BLaER1 treated with 17β-estradiol and CSF1 and Interleukin-3, amounts not matched to agents 10 nM and 100 nM (cell line): ENCODE data around the gene CEP164.
A peak's percentile ranks its signal among the peaks of the same experiment; 100 is the strongest.

ENCODE experiments used
- H3K27ac ChIP-seq, 11 experiments: shearing (Covaris generic); formaldehyde crosslinking; 2 replicates each; pipeline ENCODE4 v1.8.1; 2022
- H3K27me3 ChIP-seq, 11 experiments: shearing (Covaris generic); formaldehyde crosslinking; 2 replicates each; pipeline ENCODE4 v1.8.1; 2022
- H3K36me3 ChIP-seq, 11 experiments: shearing (Covaris generic); formaldehyde crosslinking; 2 replicates each; pipeline ENCODE4 v1.8.1; 2022
- H3K4me1 ChIP-seq, 10 experiments: shearing (Covaris generic); formaldehyde crosslinking; 2 replicates each; pipeline ENCODE4 v1.8.1; 2022
- H3K4me2 ChIP-seq, 11 experiments: shearing (Covaris generic); formaldehyde crosslinking; 2 replicates each; pipeline ENCODE4 v1.8.1; 2022
- H3K4me3 ChIP-seq, 10 experiments: shearing (Covaris generic); formaldehyde crosslinking; 2 replicates each; pipeline ENCODE4 v1.8.1; 2022
- H3K9ac ChIP-seq, 11 experiments: shearing (Covaris generic); formaldehyde crosslinking; 2 replicates each; pipeline ENCODE4 v1.8.1; 2022
- H3K9me3 ChIP-seq, 11 experiments: shearing (Covaris generic); formaldehyde crosslinking; replicated peaks in 1 of 11; 2 replicates each; pipeline ENCODE4 v1.8.1; 2022
- H4K20me1 ChIP-seq, 11 experiments: shearing (Covaris generic); formaldehyde crosslinking; 2 replicates each; pipeline ENCODE4 v1.8.1; 2022
- Cebpa-rat ChIP-seq, 11 experiments: shearing (Covaris generic); IDR thresholded peaks; 2 replicates each; pipeline ENCODE4 v1.8.1; 2022

Gene CEP164

DNA sequence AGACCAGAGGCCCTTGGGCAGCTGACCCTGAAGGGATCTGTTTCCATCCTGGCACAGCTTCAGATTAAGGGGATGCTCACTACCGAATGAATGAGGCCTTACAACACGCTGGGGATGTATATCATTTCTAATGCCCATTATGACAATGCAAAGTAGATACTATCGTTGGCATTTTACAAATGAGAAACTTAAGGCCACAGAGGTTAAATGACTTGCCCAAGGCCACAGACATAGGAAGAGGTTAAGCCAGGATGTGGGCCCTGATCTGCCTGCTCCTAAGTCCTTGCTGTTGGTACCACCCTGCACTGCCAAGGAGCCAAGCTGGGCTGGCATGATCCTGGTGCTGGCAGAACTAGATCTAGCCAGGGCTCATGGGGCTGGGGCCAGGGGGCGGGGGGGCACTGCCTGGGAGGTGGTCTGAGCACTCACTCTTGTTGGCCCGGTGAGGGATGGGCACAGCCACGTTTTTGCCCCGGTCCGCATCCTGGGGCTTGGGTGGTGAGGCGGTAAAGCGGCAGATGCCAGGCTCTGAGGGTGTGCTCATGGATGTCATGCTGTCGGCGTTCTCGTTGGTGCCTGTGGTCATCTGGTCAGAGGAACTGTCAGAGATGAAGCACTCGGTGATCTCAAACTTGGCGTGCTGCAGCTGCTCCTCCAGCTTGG lies 102.8 kb downstream of the CEP164 start:
- Histone ChIP-seq H3K4me2 (peak overlapping the region in 8 of 11 experiments; percentile 38 to 72 (median 62); a peak in 12 of 22 replicates), H3K4me1 (peaks cover 0 to 22% (median 15%) of the 10 kb centered on the region in 10 experiments; a peak in 17 of 20 replicates), H3K4me3 (no peak overlapping the region), H3K9ac (no peak overlapping the region), H3K27ac (no peak overlapping the region), H3K9me3 (no peaks in the 10 kb centered on the region), H3K36me3 (no peaks in the 10 kb centered on the region), H4K20me1 (peaks cover 0 to 10% (median 0%) of the 10 kb centered on the region in 11 experiments; a peak in 4 of 22 replicates), H3K27me3 (no peaks in the 10 kb centered on the region)
- no peak for TF ChIP-seq Cebpa-rat (IDR thresholded peaks at IDR 0.05)

DNA sequence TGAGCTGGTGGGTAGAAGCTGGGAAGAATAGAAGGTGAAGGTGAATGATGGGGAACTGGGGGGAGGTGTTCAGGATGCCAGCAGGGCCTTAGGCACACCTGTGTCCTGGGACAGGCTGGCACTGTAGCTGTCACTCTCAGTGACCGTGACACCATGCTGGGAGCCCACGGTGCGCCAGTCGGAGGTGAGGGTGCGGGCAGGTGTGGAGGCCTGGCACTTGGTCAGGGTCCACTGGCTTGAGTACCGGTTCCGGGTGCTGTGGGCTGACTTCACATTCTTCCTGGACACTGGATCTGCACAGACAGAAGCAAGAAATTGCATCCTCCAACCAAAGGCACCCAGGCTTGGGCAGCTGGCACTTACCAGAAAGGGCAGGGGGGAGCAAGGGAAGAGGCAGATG lies 103.8 kb downstream of the CEP164 start:
- Histone ChIP-seq H3K9me3 (no peaks in the 10 kb centered on the region), H3K4me3 (no peak overlapping the region), H3K36me3 (no peaks in the 10 kb centered on the region), H4K20me1 (peaks cover 0 to 10% (median 0%) of the 10 kb centered on the region in 11 experiments; a peak in 4 of 22 replicates), H3K4me1 (peaks cover 0 to 27% (median 19%) of the 10 kb centered on the region in 10 experiments; a peak in 17 of 20 replicates), H3K4me2 (peak overlapping the region in 8 of 11 experiments; percentile 38 to 72 (median 62); a peak in 16 of 22 replicates), H3K27me3 (no peaks in the 10 kb centered on the region), H3K27ac (no peak overlapping the region), H3K9ac (no peak overlapping the region)
- TF ChIP-seq Cebpa-rat (IDR thresholded peaks at IDR 0.05): no peak

DNA sequence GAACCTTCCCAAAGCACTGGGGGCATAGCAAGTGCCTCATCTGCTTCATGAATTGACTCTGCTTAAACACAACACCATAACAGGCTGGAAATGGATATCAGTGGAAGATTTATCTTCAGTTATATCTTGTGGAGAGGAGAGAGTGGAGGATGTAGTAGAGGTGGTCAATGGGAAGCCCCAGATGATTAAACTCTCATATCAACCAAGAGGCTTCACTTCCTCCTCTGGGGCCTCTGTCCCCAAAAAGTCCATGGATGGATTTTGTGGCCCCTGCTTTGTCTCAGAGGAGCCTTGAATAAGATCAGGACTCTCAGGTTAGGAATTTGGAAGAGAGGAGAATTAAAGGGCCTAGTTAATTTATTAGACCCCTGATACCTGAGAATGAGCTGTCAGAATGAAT lies 106.1 kb downstream of the CEP164 start:
- Histone ChIP-seq H3K9me3 (no peaks in the 10 kb centered on the region), H3K4me1 (peaks cover 0 to 27% (median 19%) of the 10 kb centered on the region in 10 experiments; a peak in 17 of 20 replicates), H4K20me1 (peaks cover 0 to 4% (median 0%) of the 10 kb centered on the region in 11 experiments; a peak in 2 of 22 replicates), H3K36me3 (no peaks in the 10 kb centered on the region), H3K27me3 (no peaks in the 10 kb centered on the region), H3K4me2 (no peak overlapping the region), H3K9ac (no peak overlapping the region), H3K27ac (no peak overlapping the region), H3K4me3 (no peak overlapping the region)
- no peak for TF ChIP-seq Cebpa-rat (IDR thresholded peaks at IDR 0.05)

DNA sequence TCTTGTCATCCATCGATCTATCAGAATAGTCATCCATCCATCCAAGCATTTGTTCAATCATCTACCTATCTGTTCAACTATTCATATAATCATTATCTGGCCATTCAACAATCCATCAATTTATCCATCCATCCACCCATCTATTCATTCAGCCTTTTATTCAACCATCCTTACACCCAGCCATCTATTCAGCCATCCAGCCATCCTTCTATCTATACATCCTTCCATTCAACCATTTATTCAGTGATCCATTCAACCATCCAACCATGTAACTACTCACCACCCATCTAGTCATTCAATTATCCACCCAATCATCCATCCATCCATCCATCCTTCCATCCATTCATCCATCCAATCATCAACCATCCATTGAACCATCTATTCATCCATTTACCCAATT lies 106.8 kb downstream of the CEP164 start:
- H3K4me1 ChIP-seq: peaks cover 0 to 34% (median 27%) of the 10 kb centered on the region in 10 experiments; a peak in 17 of 20 replicates

DNA sequence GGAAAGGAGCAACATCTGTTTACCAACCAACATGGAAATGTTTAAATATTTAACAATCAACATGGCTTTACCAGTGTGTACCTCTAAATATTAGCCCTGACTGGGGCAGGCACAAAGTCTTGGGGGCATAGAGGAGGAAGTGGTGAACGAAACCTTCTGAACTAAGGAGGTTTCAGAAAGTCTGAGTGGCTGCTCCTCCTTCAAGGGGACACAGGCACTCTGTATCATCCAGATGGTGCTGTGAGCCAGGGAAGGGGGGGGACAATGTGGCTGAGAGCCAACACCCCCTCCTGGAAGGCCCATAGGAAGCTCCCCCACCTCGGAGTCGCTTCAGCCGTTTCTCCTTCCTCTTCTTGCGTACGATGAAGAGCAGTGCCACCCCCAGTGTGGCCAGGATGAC lies 107.7 kb downstream of the CEP164 start:
- H3K27me3 ChIP-seq: no peaks in the 10 kb centered on the region
- peaks cover 0 to 4% (median 0%) of the 10 kb centered on the region in 11 experiments; a peak in 2 of 22 replicates for H4K20me1 ChIP-seq
- peak overlapping the region in 10 of 11 experiments; percentile 5 to 64 (median 48); a peak in 20 of 22 replicates for H3K4me2 ChIP-seq

More for the DNA sequence above, 106.8 kb downstream of the CEP164 start:
- no peaks in the 10 kb centered on the region for H3K36me3 ChIP-seq
- TF ChIP-seq Cebpa-rat (IDR thresholded peaks at IDR 0.05): no peak
- no peak overlapping the region for H3K27ac ChIP-seq
- H3K4me3 ChIP-seq: no peak overlapping the region
- H3K4me2 ChIP-seq: no peak overlapping the region
- no peaks in the 10 kb centered on the region for H3K27me3 ChIP-seq
- no peak overlapping the region for H3K9ac ChIP-seq
- H3K9me3 ChIP-seq: no peaks in the 10 kb centered on the region
- H4K20me1 ChIP-seq: peaks cover 0 to 4% (median 0%) of the 10 kb centered on the region in 11 experiments; a peak in 2 of 22 replicates

DNA sequence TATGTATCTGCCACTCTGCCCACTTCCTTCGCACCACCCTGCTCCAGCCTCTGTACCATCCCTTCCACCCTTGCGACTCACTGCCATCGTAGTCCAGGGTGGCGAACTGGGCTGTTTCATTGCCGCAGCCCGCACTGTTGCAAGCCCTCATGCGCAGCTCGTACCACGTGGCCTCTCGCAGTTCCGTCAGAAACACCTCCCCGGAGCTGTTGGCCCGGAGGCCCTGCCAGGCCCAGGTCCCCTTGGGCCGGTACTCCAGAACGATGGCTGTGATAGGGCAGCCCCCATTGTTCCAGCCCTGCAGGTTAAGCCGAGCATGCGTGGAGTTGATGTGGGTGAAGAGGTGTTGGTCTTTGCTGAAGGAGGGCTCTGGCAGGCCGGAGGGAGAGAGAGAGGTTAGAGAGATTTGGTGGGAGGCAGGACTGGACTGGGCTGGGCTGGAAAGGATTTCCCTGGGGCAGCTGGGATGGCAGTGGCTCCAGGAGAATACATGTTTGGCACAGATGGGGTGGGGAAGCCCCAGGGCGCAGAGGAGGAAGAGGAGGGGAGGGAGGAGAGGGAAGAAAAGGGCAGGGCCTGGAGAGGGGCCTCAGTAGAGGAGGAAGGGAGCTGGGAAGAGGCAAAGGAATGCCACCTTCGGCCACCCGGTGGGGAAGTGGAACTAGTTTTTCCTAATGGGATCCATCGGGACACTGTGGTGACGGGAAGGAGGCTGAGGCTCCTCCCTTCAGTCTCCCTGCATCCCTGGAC lies 109.6 kb downstream of the CEP164 start:
- H3K9ac ChIP-seq: no peak overlapping the region
- peaks cover 0 to 21% (median 18%) of the 10 kb centered on the region in 10 experiments; a peak in 16 of 20 replicates for H3K4me1 ChIP-seq
- peaks cover 0 to 4% (median 0%) of the 10 kb centered on the region in 11 experiments; a peak in 3 of 22 replicates for H4K20me1 ChIP-seq
- no peaks in the 10 kb centered on the region for H3K27me3 ChIP-seq
- H3K4me3 ChIP-seq: no peak overlapping the region
- no peak overlapping the region for H3K4me2 ChIP-seq
- TF ChIP-seq Cebpa-rat (IDR thresholded peaks at IDR 0.05): no peak
- H3K9me3 ChIP-seq: no peaks in the 10 kb centered on the region
- no peaks in the 10 kb centered on the region for H3K36me3 ChIP-seq
- no peak overlapping the region for H3K27ac ChIP-seq

More for the DNA sequence above, 107.7 kb downstream of the CEP164 start:
- Histone ChIP-seq H3K27ac (no peak overlapping the region), H3K9ac (no peak overlapping the region), H3K4me3 (no peak overlapping the region), H3K4me1 (peaks cover 0 to 37% (median 30%) of the 10 kb centered on the region in 10 experiments; a peak in 17 of 20 replicates), H3K36me3 (no peaks in the 10 kb centered on the region), H3K9me3 (no peaks in the 10 kb centered on the region)
- TF ChIP-seq Cebpa-rat (IDR thresholded peaks at IDR 0.05): no peak

DNA sequence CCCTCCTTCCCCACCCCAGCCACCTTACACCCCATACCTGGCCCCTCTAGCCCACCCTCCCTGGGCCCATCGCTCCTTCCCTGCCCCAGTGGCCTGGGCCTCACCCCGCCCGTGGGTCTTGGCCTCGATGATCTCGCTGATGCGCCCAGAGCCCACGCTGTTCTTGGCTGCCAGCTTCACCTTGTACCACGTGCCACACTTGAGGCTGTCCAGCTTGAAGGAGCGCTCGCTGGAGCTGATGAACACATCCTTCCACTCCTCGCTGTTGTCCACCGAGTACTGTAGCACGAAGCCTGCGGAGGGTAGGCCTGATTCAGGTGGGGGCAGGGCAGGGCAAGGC lies 110.1 kb downstream of the CEP164 start:
- H3K27me3 ChIP-seq: no peaks in the 10 kb centered on the region
- H3K36me3 ChIP-seq: no peaks in the 10 kb centered on the region
- no peak overlapping the region for H3K4me2 ChIP-seq
- H3K9ac ChIP-seq: no peak overlapping the region
- H3K27ac ChIP-seq: no peak overlapping the region
- TF ChIP-seq Cebpa-rat (IDR thresholded peaks at IDR 0.05): no peak
- no peak overlapping the region for H3K4me3 ChIP-seq
- peaks cover 0 to 4% (median 0%) of the 10 kb centered on the region in 11 experiments; a peak in 4 of 22 replicates for H4K20me1 ChIP-seq
- peaks cover 0 to 20% (median 18%) of the 10 kb centered on the region in 10 experiments; a peak in 16 of 20 replicates for H3K4me1 ChIP-seq
- H3K9me3 ChIP-seq: no peaks in the 10 kb centered on the region

DNA sequence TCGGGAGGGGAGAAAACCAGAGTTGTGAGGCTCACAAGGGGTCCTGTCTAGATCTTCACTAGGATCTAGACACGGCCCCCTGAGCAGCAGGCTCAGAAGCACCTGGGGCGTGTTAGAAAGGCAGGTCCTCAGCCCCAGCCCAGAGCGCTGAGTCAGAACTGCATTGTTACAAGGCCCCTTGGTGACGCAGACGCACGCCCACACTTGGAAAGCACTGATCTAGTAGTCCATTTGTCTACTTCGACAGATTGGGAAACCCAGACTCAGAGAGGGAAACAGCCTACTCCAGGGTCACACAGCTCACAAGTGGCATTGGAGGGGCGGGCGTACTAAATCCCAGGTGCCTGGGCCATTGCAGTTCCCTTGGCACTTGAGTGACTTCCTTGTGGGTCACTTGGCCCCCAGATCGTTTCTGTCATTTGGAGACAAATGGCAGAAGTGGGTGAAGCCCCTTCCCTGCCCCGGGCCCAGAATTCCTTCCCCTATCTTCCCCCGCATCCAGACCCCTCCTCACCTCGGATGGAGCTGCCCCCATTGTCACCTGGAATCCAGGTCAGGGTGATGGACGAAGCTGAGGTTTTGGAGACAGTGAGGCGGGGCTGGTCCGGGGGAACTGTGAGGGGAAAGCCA lies 110.8 kb downstream of the CEP164 start:
- H3K4me2 ChIP-seq: peak overlapping the region in 2 of 11 experiments; percentile 11 to 51; a peak in 1 of 22 replicates
- H3K36me3 ChIP-seq: no peaks in the 10 kb centered on the region
- TF ChIP-seq Cebpa-rat (IDR thresholded peaks at IDR 0.05): no peak
- H3K9me3 ChIP-seq: no peaks in the 10 kb centered on the region
- H3K27ac ChIP-seq: no peak overlapping the region
- peaks cover 0 to 11% (median 0%) of the 10 kb centered on the region in 11 experiments; a peak in 5 of 22 replicates for H4K20me1 ChIP-seq
- peaks cover 0 to 20% (median 18%) of the 10 kb centered on the region in 10 experiments; a peak in 16 of 20 replicates for H3K4me1 ChIP-seq
- no peak overlapping the region for H3K9ac ChIP-seq
- H3K27me3 ChIP-seq: no peaks in the 10 kb centered on the region
- H3K4me3 ChIP-seq: no peak overlapping the region

DNA sequence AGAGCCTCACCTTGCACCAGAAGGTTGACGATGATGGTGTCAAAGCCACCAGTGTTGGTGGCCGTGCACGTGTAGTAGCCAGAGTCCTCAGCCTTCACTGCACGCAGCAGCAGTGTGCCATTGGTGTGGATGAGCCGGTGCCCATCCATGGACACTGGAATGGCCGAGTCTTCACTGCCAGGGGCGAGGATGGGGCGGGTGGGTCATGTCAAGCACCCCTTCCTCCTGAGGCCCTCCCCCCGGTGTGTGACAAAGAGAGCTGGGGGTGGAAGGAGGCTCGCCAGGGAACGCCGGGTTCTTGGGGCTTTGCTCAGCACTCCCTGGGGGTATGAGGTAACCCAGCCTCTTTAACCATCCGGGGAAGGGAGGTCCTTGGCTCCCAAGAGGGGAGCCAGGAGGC lies 111.6 kb downstream of the CEP164 start:
- Histone ChIP-seq H3K36me3 (no peaks in the 10 kb centered on the region), H4K20me1 (peaks cover 0 to 15% (median 0%) of the 10 kb centered on the region in 11 experiments; a peak in 6 of 22 replicates), H3K4me2 (peak overlapping the region in 8 of 11 experiments; percentile 3 to 59 (median 39); a peak in 13 of 22 replicates), H3K27me3 (no peaks in the 10 kb centered on the region), H3K27ac (no peak overlapping the region), H3K4me3 (no peak overlapping the region), H3K4me1 (peaks cover 0 to 20% (median 18%) of the 10 kb centered on the region in 10 experiments; a peak in 16 of 20 replicates), H3K9me3 (no peaks in the 10 kb centered on the region), H3K9ac (no peak overlapping the region)
- TF ChIP-seq Cebpa-rat (IDR thresholded peaks at IDR 0.05): no peak
